ENCODE data around the gene CIC.
"Not testable (repeated sequence)": the region's sequence is repeated elsewhere in the genome, so short reads cannot be mapped to it uniquely, and the experiment has no call there.

CIC gene

GRCh38 chr19:42315024-42315423, 46.0 kb downstream of the CIC start:
- FAIRE-seq, result no peak

GRCh38 chr19:42316223-42317211, 47.5 kb downstream of the CIC start:
- no peak for FAIRE-seq

DNA sequence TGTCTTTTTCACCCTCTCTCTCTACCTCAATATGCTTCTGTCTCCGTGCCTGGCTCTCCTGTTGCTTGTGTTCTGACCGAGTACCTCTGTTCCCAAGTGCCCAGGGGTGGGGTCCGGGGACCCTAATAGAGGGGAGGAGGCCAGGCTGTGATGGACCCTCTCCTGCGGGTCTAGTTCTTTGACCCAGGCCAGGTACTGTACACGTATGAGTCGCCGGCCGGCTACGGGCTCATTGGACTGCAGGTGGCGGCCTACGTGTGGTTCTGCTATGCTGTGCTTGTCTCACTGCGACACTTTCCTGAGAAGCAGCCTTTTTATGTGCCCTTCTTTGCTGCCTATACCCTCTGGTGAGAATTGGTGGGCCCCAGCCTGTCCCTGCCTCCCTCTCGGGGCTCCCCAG, 48.5 kb downstream of the CIC start:
- no peak for FAIRE-seq

- FAIRE-seq, result no peak
These were observed 53.3 kb downstream of the CIC start for GRCh38 chr19:42322305-42322704.

- FAIRE-seq, result no peak
These were observed 54.4 kb downstream of the CIC start for GRCh38 chr19:42323473-42323851.

DNA sequence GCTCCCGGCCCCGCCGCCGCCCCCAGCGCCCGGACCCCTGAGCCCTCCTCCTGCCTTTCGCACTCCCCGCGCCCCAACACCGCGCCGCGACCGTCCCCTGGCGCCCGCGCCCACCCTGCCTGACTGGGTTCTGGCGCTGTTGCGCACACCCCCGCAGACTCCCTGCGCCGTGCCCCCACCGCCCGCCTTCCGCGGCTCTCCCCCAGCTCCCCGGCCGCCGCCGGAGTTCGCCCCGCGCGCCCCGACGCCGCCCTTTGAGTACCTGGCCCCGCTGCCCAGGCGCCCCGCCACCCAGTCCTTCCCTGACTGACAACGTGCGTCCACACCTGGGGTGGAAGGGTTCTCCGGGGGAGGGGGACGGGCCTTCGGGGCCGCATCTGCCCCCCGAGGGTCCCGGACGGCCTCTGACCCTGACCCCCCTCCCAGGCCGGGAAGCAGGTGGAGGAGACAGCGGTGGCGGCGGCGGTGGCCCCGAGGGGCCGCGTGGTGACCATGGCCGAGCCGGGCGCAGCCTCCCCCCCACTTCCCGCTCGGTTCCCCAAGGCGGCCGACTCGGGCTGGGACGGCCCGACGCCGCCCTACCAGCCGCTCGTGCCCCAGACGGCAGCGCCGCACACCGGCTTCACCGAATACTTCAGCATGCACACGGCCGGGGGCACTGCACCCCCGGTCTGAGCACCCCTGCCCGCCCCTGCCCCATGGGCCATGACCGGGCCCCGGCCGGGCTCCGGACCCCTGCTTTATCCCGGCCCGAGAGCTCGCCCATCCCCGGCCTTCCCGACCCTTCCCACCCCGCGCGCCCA, 55.0 kb downstream of the CIC start:
- FAIRE-seq, result no peak

DNA sequence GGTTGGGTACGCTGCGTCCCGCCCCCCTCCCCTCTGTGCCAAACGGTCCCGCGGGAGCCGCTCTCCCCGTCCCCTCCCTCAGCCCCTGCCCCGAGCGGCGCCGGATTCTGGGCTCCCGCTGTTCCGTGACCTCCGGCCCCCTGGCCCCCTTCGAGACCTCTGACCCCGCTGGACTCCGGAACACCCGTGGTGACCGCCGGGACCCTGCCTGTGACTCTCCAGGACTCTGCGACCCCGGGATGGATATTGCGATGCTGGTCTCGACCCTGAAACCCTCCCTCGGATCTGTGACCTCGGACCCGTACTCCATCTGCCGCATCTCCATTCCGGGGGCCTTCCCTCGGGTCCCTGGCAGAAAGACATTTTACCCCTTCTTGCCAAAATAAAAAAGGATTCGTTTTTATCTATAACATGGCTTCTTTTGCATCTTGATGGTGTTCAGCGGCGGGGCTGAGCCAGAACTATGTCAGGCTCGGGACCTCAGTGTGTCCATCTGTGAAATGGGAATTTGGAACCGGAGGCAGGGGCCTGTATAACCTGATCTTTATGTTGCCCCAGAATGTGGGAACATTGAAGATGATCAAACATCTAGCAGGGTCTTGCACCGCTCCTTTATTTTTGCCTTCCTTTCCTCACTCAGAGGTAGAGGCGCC, 55.7 kb downstream of the CIC start:
- FAIRE-seq, result no peak

GRCh38 chr19:42325308-42325895, 56.4 kb downstream of the CIC start, which contains the start of gene MEGF8:
Gene MEGF8, plus strand, starts transcription at chr19:42325635. Its CDS starts 609 bp downstream, at chr19:42326244.
- FAIRE-seq, result peak; percentile 99

- no peak for FAIRE-seq
These were observed 57.1 kb downstream of the CIC start for GRCh38 chr19:42325896-42326771.

DNA sequence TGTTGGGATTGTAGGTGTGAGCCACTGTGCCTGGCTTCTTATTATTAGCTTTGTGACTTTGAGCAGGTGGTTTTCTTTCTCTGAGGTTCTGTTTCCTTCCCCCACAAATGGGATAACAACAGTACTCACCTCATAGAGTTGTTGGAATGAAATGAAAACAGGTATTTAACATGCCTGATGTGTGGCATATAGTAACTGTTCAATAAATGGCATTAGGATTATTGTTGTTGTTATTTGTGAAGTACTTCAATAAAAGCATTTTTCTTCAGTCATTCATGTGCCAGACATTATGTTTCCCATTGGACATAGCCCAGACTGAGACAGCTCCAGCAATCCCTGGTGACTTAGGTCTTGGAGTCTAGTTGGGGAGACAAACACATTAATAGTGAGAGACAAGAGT, 57.9 kb downstream of the CIC start:
- FAIRE-seq, result no peak

- FAIRE-seq, result no peak
These were observed 58.3 kb downstream of the CIC start for GRCh38 chr19:42327381-42327780.

GRCh38 chr19:42328106-42328505, 59.1 kb downstream of the CIC start:
- no peak for FAIRE-seq

GRCh38 chr19:42328854-42329253, 59.8 kb downstream of the CIC start:
- no peak for FAIRE-seq

DNA sequence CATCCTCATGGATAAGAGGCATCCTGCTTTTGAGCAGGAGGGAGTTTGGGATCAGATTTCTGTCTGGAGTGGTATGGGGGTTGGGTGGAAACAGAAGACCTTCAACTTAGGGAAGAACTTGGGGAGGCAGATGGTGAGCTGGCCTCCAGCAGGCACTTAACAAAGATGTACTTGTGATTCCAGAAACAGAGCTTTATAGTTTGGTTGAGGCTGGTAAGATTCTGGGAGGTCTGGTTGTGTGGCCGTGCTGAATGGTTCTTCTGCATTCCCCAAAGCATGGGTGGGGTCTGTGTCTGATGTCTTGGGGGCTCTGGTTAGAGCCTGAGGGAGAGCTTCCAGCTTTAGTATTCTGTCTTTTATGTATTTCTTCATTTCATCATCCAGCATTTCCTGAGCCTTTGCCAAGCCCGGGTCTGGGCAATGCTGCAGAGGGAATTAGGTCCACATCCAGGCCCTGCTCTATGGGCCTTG, 61.2 kb downstream of the CIC start:
- FAIRE-seq, result no peak

DNA sequence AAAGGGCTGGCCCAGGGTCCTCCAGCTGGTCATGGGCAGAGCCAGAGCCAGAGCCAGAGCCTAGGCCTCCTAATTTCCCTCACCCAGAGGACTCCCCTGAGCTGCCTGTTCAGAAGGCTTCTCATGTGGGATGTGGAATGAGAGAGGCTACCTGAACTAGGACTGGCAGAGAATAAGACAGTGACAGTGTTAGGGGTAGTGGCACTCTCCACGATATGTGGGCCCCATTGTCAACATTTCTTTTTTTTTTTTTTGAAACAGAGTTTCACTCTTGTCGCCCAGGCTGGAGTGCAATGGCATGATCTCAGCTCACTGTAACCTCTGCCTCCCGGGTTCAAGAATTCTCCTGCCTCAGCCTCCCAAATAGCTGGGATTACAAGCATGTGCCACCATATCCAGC, 62.3 kb downstream of the CIC start:
- not testable (repeated sequence) for FAIRE-seq

- FAIRE-seq, result no peak
These were observed 63.0 kb downstream of the CIC start for GRCh38 chr19:42332059-42332458.

DNA sequence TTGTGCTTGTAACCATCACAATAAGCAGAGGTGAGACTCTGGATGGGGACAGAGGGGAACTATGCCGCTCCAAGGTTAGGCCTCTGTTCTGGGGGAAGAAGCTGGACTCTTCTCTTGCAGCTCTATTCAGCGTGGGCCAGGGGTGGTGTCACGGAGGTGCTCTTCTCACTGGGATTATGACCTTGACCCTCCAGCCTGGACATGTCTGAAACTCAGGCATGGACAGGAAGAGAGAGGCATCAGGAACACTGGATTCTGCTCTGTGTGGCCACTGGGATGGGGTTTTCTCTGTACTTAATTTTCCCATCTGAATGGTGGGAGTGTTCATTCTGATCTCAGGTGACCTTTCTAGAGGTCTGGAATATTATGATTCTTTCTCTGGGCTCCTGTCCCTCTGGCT, 64.0 kb downstream of the CIC start:
- FAIRE-seq, result no peak

DNA sequence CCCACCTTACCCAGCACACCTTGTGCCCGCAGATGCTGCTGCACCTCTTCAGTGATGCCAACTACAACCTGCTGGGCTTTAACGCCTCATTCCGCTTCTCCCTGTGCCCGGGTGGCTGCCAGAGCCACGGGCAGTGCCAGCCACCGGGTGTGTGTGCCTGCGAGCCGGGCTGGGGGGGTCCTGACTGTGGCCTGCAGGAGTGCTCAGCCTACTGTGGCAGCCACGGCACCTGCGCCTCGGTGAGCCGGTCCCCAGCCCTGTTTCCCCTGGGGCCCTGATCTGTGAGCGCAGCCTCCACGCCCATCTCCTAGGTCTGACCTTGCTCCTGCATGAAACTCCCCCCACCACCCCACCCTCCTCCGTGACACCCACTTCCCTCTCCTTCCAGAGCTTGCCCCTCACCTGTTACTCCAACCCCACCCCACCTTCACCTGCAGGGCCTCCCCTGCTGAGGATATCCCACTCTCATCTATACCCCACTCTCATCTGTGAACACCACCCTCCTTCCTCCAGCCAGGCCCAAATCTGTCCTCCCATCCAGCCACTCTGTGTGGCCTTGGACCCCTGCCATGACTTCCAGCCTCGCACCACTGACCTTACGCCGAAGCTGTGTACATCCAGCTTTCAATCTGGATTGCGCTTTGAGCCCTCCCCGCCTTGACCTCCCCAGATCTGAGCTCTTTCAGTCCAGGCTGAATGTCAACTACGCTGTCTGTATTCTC, 65.1 kb downstream of the CIC start:
- FAIRE-seq, result no peak

DNA sequence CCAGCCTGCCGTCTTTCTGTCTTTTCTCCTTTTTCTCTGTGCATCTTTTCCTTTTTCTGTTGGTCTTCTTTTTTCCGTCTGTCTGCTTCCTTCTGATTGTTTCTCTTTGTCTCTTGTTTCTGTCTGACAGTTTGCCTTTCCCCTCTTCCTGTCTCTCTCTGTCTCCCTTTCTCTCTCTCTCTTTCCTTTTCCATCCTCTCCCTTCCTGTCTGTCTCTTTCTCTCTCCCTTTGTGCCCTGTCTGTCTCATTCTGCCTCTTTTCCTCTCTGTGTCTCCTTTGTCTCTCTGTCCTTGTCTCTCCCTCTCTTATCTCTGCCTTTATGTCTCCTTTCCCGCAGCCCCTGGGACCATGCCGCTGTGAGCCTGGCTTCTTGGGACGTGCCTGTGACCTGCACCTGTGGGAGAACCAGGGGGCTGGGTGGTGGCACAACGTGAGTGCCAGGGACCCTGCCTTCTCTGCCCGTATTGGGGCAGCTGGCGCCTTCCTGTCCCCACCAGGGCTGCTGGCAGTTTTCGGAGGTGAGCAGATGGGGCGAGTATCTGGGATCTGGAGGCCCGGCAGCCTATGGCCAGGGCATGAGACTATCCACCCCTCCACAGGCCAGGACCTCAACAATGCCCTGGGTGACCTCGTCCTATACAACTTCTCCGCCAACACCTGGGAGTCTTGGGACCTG, 65.8 kb downstream of the CIC start:
- no peak for FAIRE-seq

GRCh38 chr19:42335374-42335936, 66.4 kb downstream of the CIC start:
- FAIRE-seq, result no peak

Measured in A204.1 (cell line).